Kidney (tissue), 14 donors: ENCODE data around the gene INF2. TPM values are rescaled to one million over a fixed set of nuclear protein-coding genes. Genes with fewer than 3 reads are reported as not detected.

Source experiments
- DNase-seq, 5 donors: peaks; one replicate each; pipeline ENCODE4 v3.0.0-alpha.2; 2013 to 2020
- FAIRE-seq: peaks from 2 replicates; lab custom pipeline; 2012; peaks lifted over from hg19 to GRCh38; lab: Jason Lieb, UNC
- H3K27ac ChIP-seq, 2 donors: one replicate each; pipeline ENCODE4 v1.7.0; 2013; ENCODE audit warnings: low read depth in 2 of 2, low read length in 2 of 2, inconsistent platforms in 1 of 2
- H3K27me3 ChIP-seq: one replicate; pipeline ENCODE4 v1.7.1; 2013; ENCODE audit warnings: low read length, inconsistent platforms; ENCODE audit not compliant: control insufficient read depth, insufficient read depth
- H3K36me3 ChIP-seq, 3 donors: one replicate each; pipeline versions ENCODE4 v1.7.0 to v1.7.1; 2013; ENCODE audit warnings: low read length in 3 of 3, control low read depth in 1 of 3, inconsistent platforms in 1 of 3; ENCODE audit not compliant: insufficient read depth in 3 of 3, control insufficient read depth in 2 of 3
- H3K4me1 ChIP-seq, 3 donors: one replicate each; pipeline versions ENCODE4 v1.7.0 to v1.7.1; 2013; ENCODE audit warnings: low read length in 3 of 3, inconsistent platforms in 1 of 3, low read depth in 1 of 3; ENCODE audit not compliant: control insufficient read depth in 2 of 3, insufficient read depth in 2 of 3
- H3K4me3 ChIP-seq, 3 donors: one replicate each; pipeline versions ENCODE4 v1.7.0 to v1.8.1; 2013; ENCODE audit warnings: low read length in 3 of 3, control low read depth in 1 of 3, inconsistent platforms in 1 of 3
- H3K9ac ChIP-seq, 3 donors: one replicate each; pipeline versions ENCODE4 v1.7.0 to v1.7.1; 2013; ENCODE audit warnings: low read length in 3 of 3, control low read depth in 1 of 3, inconsistent platforms in 1 of 3
- H3K9me3 ChIP-seq, 3 donors: one replicate each; pipeline versions ENCODE4 v1.7.0 to v1.7.1; 2013; ENCODE audit warnings: low read length in 3 of 3, control low read depth in 1 of 3, inconsistent platforms in 1 of 3; ENCODE audit not compliant: control insufficient read depth in 2 of 3, insufficient read depth in 1 of 3
- intact Hi-C: fragments of 100-400 bp; cut with DNase I; formaldehyde crosslinking; loops from one replicate; pipeline ENCODE4 v1.11.1; 2022
- polyA plus RNA-seq: library from polyadenylated mRNA; stranded (reverse); fragments of 350-450 nt; fragmentation: Illumina TruSeq; extraction: RNeasy Lipid Tissue Mini Kit (QIAGEN cat#74804); gene quantifications from one replicate; pipeline ENCODE4 v1.2.3, GENCODE V29; 2014; ENCODE audit warnings: low read depth, low replicate concordance; ENCODE audit not compliant: insufficient read depth
- total RNA-seq: library from RNA; stranded (reverse); fragmentation: NEBNext Ultra II Directional; extraction: Animal tissue kit (Norgen Biotek cat#: 25700); gene quantifications from one replicate; pipeline ENCODE4 v1.2.1, GENCODE V29; 2021
- TF ChIP-seq, protein P1 (sequence below): IDR thresholded peaks from 3 replicates; pipeline ENCODE4 v1.5.1; 2012; ENCODE audit warnings: mild to moderate bottlenecking, moderate library complexity, borderline replicate concordance; ENCODE audit not compliant: insufficient read depth; ENCODE audit errors: extremely low read depth
- donor health status: control.
- donor health status: control.
- donor health status: control.
- donor health status: control.
- donor health status: control.
- donor health status: DM: yes; HTN: yes; CAD: no.
- donor health status: Normal renal cell carcinoma (clear cell type).

Gene INF2
- total and polyA plus RNA-seq, 2 donors from 2014 or later: 58.5 to 82.7 TPM

DNA sequence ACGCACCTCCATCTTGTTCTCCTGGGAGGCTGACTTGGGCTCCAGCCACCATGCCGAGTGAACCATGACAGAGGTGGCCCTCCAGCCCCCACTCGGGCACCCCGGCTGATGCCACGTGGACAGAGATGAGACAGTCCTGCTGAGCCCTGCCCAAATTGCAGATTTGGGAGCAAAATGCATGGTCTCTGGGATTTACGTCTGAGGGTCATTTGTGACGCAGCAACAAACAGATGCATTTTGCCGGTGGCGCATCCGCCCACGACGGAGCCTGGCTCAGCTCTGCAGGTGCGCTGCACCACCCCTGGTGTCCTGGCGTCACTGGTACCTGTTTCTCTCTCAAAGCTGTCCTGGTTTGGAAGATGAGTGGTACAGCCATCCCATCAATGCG lies 31.1 kb upstream of the INF2 start:
- intact Hi-C loops: no loop called here
- no peak overlapping the region for H3K9ac ChIP-seq
- TF ChIP-seq, protein P1, sequence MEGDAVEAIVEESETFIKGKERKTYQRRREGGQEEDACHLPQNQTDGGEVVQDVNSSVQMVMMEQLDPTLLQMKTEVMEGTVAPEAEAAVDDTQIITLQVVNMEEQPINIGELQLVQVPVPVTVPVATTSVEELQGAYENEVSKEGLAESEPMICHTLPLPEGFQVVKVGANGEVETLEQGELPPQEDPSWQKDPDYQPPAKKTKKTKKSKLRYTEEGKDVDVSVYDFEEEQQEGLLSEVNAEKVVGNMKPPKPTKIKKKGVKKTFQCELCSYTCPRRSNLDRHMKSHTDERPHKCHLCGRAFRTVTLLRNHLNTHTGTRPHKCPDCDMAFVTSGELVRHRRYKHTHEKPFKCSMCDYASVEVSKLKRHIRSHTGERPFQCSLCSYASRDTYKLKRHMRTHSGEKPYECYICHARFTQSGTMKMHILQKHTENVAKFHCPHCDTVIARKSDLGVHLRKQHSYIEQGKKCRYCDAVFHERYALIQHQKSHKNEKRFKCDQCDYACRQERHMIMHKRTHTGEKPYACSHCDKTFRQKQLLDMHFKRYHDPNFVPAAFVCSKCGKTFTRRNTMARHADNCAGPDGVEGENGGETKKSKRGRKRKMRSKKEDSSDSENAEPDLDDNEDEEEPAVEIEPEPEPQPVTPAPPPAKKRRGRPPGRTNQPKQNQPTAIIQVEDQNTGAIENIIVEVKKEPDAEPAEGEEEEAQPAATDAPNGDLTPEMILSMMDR: no peak
- H3K4me1 ChIP-seq: no peaks in the 10 kb centered on the region
- DNase-seq (no peak), FAIRE-seq (no peak)
- no peaks in the 10 kb centered on the region for H3K27me3 ChIP-seq
- H3K36me3 ChIP-seq: no peaks in the 10 kb centered on the region
- peaks cover 0 to 5% (median 0%) of the 10 kb centered on the region in 3 donors for H3K9me3 ChIP-seq
- no peak overlapping the region for H3K4me3 ChIP-seq
- H3K27ac ChIP-seq: no peak overlapping the region

DNA sequence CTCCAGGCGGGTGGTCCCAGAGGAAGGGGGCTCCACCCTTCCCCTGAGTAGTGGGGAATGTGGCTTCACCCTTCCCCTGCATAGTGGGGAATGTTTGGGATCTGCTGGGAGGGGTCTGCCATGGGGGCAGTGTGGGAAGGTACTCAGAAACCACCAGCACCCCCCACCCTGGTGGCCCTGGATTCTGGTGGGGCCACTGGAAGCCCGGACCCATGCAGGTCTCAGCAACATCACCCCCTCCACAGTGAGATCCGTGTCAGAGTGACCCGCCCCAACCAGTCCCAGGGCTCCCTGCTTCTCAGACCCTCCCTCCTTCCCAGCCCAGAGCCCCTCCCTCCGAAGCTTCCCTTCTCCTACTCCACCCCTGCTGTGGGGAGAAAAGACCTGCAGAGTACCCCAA lies 30.3 kb upstream of the INF2 start:
- Histone ChIP-seq H3K36me3 (no peaks in the 10 kb centered on the region), H3K27ac (no peak overlapping the region), H3K4me3 (no peak overlapping the region), H3K9me3 (peaks cover 0 to 5% (median 0%) of the 10 kb centered on the region in 3 donors), H3K4me1 (no peaks in the 10 kb centered on the region), H3K9ac (no peak overlapping the region), H3K27me3 (no peaks in the 10 kb centered on the region)
- no peak for FAIRE-seq
- TF ChIP-seq, protein P1: no peak
- intact Hi-C loops: no loop called here
- DNase-seq: no peak

DNA sequence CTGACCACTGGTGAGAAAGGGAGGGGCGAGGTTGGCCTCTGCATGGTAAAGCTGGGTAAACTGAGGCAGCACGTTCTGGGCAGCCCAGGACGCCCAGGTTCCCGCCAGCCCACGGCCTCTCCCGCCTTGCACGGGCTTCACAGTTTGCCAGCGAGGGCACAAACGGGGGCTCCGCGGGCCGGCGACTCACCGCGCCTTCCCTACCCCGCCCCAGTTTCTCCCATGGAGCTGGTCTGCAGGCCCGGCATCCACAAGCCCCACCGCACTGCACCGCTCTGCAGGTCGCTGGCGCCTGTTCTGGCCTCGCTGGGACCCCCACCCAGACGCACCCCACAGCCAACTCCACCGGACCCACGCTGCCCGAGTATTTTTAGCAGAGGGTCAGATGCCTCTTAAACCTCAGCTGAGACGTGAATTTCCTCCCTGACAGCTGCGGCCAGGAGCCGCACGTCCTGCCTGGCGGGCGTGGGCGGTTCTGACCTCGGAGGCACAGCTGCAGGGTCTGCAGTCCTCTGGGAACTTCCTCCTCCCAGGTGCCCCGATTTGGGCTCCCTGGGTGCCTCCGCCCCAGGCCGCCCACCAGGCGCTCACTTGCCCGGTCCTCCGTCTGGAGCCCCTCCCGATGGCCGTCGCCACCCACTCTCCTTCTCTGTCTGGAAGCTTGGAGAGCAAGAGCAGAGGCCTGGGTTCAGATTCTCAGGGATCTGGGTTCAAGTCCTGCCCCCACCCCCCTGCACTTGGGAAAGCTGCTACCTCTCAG lies 29.5 kb upstream of the INF2 start:
- Histone ChIP-seq H3K36me3 (no peaks in the 10 kb centered on the region), H3K27ac (no peak overlapping the region), H3K9ac (no peak overlapping the region), H3K27me3 (no peaks in the 10 kb centered on the region), H3K4me3 (no peak overlapping the region), H3K9me3 (peaks cover 0 to 5% (median 0%) of the 10 kb centered on the region in 3 donors), H3K4me1 (no peaks in the 10 kb centered on the region)
- TF ChIP-seq, protein P1: no peak
- intact Hi-C loops: no loop called here
- FAIRE-seq (no peak), DNase-seq (peak in 2 of 5 donors; percentile 55 to 63)
